A673 (cell line): ENCODE results near the gene PTP4A2.

Experiments
- EZH2 ChIP-seq: fragments of 200-600 bp; sonication (generic); IDR thresholded peaks from 2 replicates; pipeline ENCODE4 v1.6.1; 2017; ENCODE audit warnings: borderline replicate concordance, low read depth, mild to moderate bottlenecking, mixed read lengths, antibody characterized with exemption, low read length; ENCODE audit not compliant: poor library complexity, severe bottlenecking
- TF ChIP-seq, protein P1 (sequence below): fragments of 300-800, 200-600 bp; sonication (generic); conservative IDR thresholded peaks from 2 replicates; pipeline ENCODE4 v1.5.1; 2017; ENCODE audit warnings: low read depth, mild to moderate bottlenecking, antibody characterized with exemption, low read length, moderate library complexity, mixed read lengths

DNA sequence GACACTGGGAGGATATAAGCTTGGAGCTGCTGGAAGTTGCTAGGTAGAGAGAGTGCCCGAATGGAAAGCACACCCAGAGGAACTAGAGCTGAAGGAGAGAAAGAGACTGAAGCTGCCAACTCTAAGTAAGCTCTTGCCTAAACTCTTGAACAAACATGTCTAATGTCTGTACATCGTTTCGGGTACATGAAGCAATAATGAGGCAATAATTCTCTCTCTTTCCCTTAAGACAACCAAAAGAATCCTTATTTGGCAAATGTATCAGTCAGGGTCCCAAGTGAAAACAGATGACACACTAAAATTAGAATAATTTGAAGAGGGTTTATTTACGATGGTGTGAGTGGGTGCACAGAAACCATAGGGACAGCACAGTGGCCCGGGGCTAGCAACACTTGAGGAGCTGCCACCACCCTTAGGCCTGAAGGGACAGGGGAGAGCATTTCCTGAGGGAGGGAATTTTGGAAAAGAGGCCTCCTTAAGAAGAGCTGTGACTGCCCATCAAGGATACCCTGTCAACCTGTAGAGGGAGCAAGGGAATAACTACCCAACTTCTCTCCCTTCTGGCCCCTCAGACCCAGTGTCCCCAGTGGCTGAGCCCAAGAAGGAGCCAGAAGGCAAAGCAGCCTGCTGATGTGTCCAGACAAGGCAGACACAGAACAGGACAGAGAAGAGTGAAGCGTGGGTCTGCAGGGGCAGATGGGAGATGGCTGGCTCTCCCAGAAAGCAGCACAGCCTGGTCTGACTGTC lies 39.4 kb upstream of the PTP4A2 start:
- TF ChIP-seq, protein P1, sequence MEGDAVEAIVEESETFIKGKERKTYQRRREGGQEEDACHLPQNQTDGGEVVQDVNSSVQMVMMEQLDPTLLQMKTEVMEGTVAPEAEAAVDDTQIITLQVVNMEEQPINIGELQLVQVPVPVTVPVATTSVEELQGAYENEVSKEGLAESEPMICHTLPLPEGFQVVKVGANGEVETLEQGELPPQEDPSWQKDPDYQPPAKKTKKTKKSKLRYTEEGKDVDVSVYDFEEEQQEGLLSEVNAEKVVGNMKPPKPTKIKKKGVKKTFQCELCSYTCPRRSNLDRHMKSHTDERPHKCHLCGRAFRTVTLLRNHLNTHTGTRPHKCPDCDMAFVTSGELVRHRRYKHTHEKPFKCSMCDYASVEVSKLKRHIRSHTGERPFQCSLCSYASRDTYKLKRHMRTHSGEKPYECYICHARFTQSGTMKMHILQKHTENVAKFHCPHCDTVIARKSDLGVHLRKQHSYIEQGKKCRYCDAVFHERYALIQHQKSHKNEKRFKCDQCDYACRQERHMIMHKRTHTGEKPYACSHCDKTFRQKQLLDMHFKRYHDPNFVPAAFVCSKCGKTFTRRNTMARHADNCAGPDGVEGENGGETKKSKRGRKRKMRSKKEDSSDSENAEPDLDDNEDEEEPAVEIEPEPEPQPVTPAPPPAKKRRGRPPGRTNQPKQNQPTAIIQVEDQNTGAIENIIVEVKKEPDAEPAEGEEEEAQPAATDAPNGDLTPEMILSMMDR, result peak; percentile 58
- TF ChIP-seq EZH2, result no peak
